Kidney (tissue), 14 donors: ENCODE results near the gene RAD9A. TPM values are rescaled to one million over a fixed set of nuclear protein-coding genes. Genes with fewer than 3 reads are reported as not detected.

Source experiments
- DNase-seq, 5 donors: peaks; one replicate each; pipeline ENCODE4 v3.0.0-alpha.2; 2013 to 2020
- FAIRE-seq: peaks from 2 replicates; lab custom pipeline; 2012; peaks lifted over from hg19 to GRCh38; lab: Jason Lieb, UNC
- H3K27ac ChIP-seq, 2 donors: one replicate each; pipeline ENCODE4 v1.7.0; 2013; ENCODE audit warnings: low read depth in 2 of 2, low read length in 2 of 2, inconsistent platforms in 1 of 2
- H3K27me3 ChIP-seq: one replicate; pipeline ENCODE4 v1.7.1; 2013; ENCODE audit warnings: low read length, inconsistent platforms; ENCODE audit not compliant: control insufficient read depth, insufficient read depth
- H3K36me3 ChIP-seq, 3 donors: one replicate each; pipeline versions ENCODE4 v1.7.0 to v1.7.1; 2013; ENCODE audit warnings: low read length in 3 of 3, control low read depth in 1 of 3, inconsistent platforms in 1 of 3; ENCODE audit not compliant: insufficient read depth in 3 of 3, control insufficient read depth in 2 of 3
- H3K4me1 ChIP-seq, 3 donors: one replicate each; pipeline versions ENCODE4 v1.7.0 to v1.7.1; 2013; ENCODE audit warnings: low read length in 3 of 3, inconsistent platforms in 1 of 3, low read depth in 1 of 3; ENCODE audit not compliant: control insufficient read depth in 2 of 3, insufficient read depth in 2 of 3
- H3K4me3 ChIP-seq, 3 donors: one replicate each; pipeline versions ENCODE4 v1.7.0 to v1.8.1; 2013; ENCODE audit warnings: low read length in 3 of 3, control low read depth in 1 of 3, inconsistent platforms in 1 of 3
- H3K9ac ChIP-seq, 3 donors: one replicate each; pipeline versions ENCODE4 v1.7.0 to v1.7.1; 2013; ENCODE audit warnings: low read length in 3 of 3, control low read depth in 1 of 3, inconsistent platforms in 1 of 3
- H3K9me3 ChIP-seq, 3 donors: one replicate each; pipeline versions ENCODE4 v1.7.0 to v1.7.1; 2013; ENCODE audit warnings: low read length in 3 of 3, control low read depth in 1 of 3, inconsistent platforms in 1 of 3; ENCODE audit not compliant: control insufficient read depth in 2 of 3, insufficient read depth in 1 of 3
- intact Hi-C: fragments of 100-400 bp; cut with DNase I; formaldehyde crosslinking; loops from one replicate; pipeline ENCODE4 v1.11.1; 2022
- polyA plus RNA-seq: library from polyadenylated mRNA; stranded (reverse); fragments of 350-450 nt; fragmentation: Illumina TruSeq; extraction: RNeasy Lipid Tissue Mini Kit (QIAGEN cat#74804); gene quantifications from one replicate; pipeline ENCODE4 v1.2.3, GENCODE V29; 2014; ENCODE audit warnings: low read depth, low replicate concordance; ENCODE audit not compliant: insufficient read depth
- total RNA-seq: library from RNA; stranded (reverse); fragmentation: NEBNext Ultra II Directional; extraction: Animal tissue kit (Norgen Biotek cat#: 25700); gene quantifications from one replicate; pipeline ENCODE4 v1.2.1, GENCODE V29; 2021
- TF ChIP-seq, protein P1 (sequence below): IDR thresholded peaks from 3 replicates; pipeline ENCODE4 v1.5.1; 2012; ENCODE audit warnings: mild to moderate bottlenecking, moderate library complexity, borderline replicate concordance; ENCODE audit not compliant: insufficient read depth; ENCODE audit errors: extremely low read depth
- donor health status: control.
- donor health status: control.
- donor health status: control.
- donor health status: control.
- donor health status: control.
- donor health status: DM: yes; HTN: yes; CAD: no.
- donor health status: Normal renal cell carcinoma (clear cell type).

Gene RAD9A
- total and polyA plus RNA-seq, 2 donors from 2014 or later = 16.4 to 17.8 TPM

- peak overlapping the region in 1 of 3 donors; percentile 61 for H3K9ac ChIP-seq
Measured at GRCh38 chr11:67371189-67371910, 20.4 kb upstream of the RAD9A start.

GRCh38 chr11:67371911-67372320 lies 19.9 kb upstream of the RAD9A start:
- TF ChIP-seq, protein P1, sequence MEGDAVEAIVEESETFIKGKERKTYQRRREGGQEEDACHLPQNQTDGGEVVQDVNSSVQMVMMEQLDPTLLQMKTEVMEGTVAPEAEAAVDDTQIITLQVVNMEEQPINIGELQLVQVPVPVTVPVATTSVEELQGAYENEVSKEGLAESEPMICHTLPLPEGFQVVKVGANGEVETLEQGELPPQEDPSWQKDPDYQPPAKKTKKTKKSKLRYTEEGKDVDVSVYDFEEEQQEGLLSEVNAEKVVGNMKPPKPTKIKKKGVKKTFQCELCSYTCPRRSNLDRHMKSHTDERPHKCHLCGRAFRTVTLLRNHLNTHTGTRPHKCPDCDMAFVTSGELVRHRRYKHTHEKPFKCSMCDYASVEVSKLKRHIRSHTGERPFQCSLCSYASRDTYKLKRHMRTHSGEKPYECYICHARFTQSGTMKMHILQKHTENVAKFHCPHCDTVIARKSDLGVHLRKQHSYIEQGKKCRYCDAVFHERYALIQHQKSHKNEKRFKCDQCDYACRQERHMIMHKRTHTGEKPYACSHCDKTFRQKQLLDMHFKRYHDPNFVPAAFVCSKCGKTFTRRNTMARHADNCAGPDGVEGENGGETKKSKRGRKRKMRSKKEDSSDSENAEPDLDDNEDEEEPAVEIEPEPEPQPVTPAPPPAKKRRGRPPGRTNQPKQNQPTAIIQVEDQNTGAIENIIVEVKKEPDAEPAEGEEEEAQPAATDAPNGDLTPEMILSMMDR = no peak
- H3K9me3 ChIP-seq = no peaks in the 10 kb centered on the region

More at GRCh38 chr11:67371189-67371910, 20.4 kb upstream of the RAD9A start:
- Histone ChIP-seq H3K9me3 (no peaks in the 10 kb centered on the region), H3K4me1 (peaks cover 3 to 34% (median 25%) of the 10 kb centered on the region in 3 donors), H3K27ac (peak overlapping the region; percentile 33 to 51), H3K27me3 (no peaks in the 10 kb centered on the region), H3K36me3 (no peaks in the 10 kb centered on the region), H3K4me3 (peak overlapping the region in 2 of 3 donors; percentile 56 to 57)
- DNase-seq (peak in 3 of 5 donors; percentile 78 to 86 (median 84)), FAIRE-seq (no peak)
- TF ChIP-seq, protein P1 = peak; percentile 37
- intact Hi-C loops = no loop called here

GRCh38 chr11:67372321-67372992 lies 19.3 kb upstream of the RAD9A start:
- Histone ChIP-seq H3K27ac (peak overlapping the region; percentile 92 to 96), H3K36me3 (no peaks in the 10 kb centered on the region), H3K9me3 (no peaks in the 10 kb centered on the region), H3K4me3 (peak overlapping the region in 2 of 3 donors; percentile 11 to 57), H3K27me3 (no peaks in the 10 kb centered on the region), H3K4me1 (peaks cover 3 to 42% (median 22%) of the 10 kb centered on the region in 3 donors), H3K9ac (peak overlapping the region in 2 of 3 donors; percentile 1 to 61)
- DNase-seq (peak; percentile 44 to 87 (median 69)), FAIRE-seq (no peak)
- intact Hi-C loops = no loop called here
- TF ChIP-seq, protein P1 = no peak

More at GRCh38 chr11:67371911-67372320, 19.9 kb upstream of the RAD9A start:
- DNase-seq (peak in 1 of 5 donors; percentile 82), FAIRE-seq (no peak)
- Histone ChIP-seq H3K4me1 (peaks cover 3 to 37% (median 25%) of the 10 kb centered on the region in 3 donors), H3K27me3 (no peaks in the 10 kb centered on the region), H3K27ac (peak overlapping the region; percentile 33 to 63), H3K36me3 (no peaks in the 10 kb centered on the region), H3K9ac (peak overlapping the region in 2 of 3 donors; percentile 1 to 61), H3K4me3 (peak overlapping the region; percentile 11 to 57 (median 56))
- intact Hi-C loops = no loop called here
